Mesodermal cell (in vitro differentiated cells): Measurements from ENCODE around the gene KIAA1755.
"Not testable (repeated sequence)": the region's sequence is repeated elsewhere in the genome, so short reads cannot be mapped to it uniquely, and the experiment has no call there.

Experiments used
- H3K27ac ChIP-seq: 2 replicates; pipeline ENCODE4 v1.7.0; 2013; ENCODE audit warnings: mild to moderate bottlenecking, low read depth, low read length, moderate library complexity; ENCODE audit not compliant: severe bottlenecking
- H3K36me3 ChIP-seq: 2 replicates; pipeline ENCODE4 v1.7.1; 2013; ENCODE audit warnings: mild to moderate bottlenecking, low read length, moderate library complexity; ENCODE audit not compliant: control insufficient read depth, insufficient read depth
- H3K4me1 ChIP-seq: one replicate; pipeline ENCODE4 v1.7.1; 2013; ENCODE audit warnings: mild to moderate bottlenecking, low read length; ENCODE audit not compliant: insufficient read depth, control insufficient read depth, poor library complexity, severe bottlenecking
- H3K4me3 ChIP-seq: 2 replicates; pipeline ENCODE4 v1.7.0; 2013; ENCODE audit warnings: low read length, control low read depth, mild to moderate bottlenecking; ENCODE audit not compliant: insufficient read depth, poor library complexity, severe bottlenecking; ENCODE audit errors: extremely low read depth
- H3K9me3 ChIP-seq: 2 replicates; pipeline ENCODE4 v1.7.1; 2013; ENCODE audit warnings: mild to moderate bottlenecking, low read length, moderate library complexity; ENCODE audit not compliant: control insufficient read depth
- WGBS, 2 experiments: methylation state at CpG; one replicate each; pipeline ENCODE4 v1.1.5; 2013; ENCODE audit warnings: missing lambda C conversion rate in 2 of 2; ENCODE audit not compliant: insufficient coverage in 2 of 2; 5-methylcytosine and 5-hydroxymethylcytosine counted together

KIAA1755 gene

GRCh38 chr20:38266426-38266825, 5.9 kb upstream of the KIAA1755 start:
- no CpG with 5 or more reads among the region's 2 CpGs for WGBS, 2 experiments
- Histone ChIP-seq H3K9me3 (no peaks in the 10 kb centered on the region), H3K36me3 (no peaks in the 10 kb centered on the region), H3K4me1 (peaks cover 8% of the 10 kb centered on the region), H3K4me3 (no peak overlapping the region), H3K27ac (no peak overlapping the region)

GRCh38 chr20:38262931-38263330, 2.4 kb upstream of the KIAA1755 start:
- Histone ChIP-seq H3K4me3 (no peak overlapping the region), H3K9me3 (no peaks in the 10 kb centered on the region), H3K27ac (no peak overlapping the region), H3K4me1 (no peaks in the 10 kb centered on the region), H3K36me3 (no peaks in the 10 kb centered on the region)
- 75 to 90% methylated on average over 2 of the region's 6 CpGs for WGBS, 2 experiments

GRCh38 chr20:38261054-38261390, 487 bp upstream of the KIAA1755 start:
- WGBS, 2 experiments, result 90 to 100% methylated on average over 3 of the region's 8 CpGs
- no peaks in the 10 kb centered on the region for H3K9me3 ChIP-seq
- H3K27ac ChIP-seq, result no peak overlapping the region
- H3K4me1 ChIP-seq, result peaks cover 4% of the 10 kb centered on the region
- H3K4me3 ChIP-seq, result no peak overlapping the region
- no peaks in the 10 kb centered on the region for H3K36me3 ChIP-seq

- H3K27ac ChIP-seq, result no peak overlapping the region
- no peaks in the 10 kb centered on the region for H3K36me3 ChIP-seq
- no peaks in the 10 kb centered on the region for H3K9me3 ChIP-seq
- H3K4me1 ChIP-seq, result peaks cover 4% of the 10 kb centered on the region
- peak overlapping the region; percentile 22 for H3K4me3 ChIP-seq
- 31 to 40% methylated on average over 1 of the region's 5 CpGs for WGBS, 2 experiments
These were observed 534 bp downstream of the KIAA1755 start for GRCh38 chr20:38260025-38260377.

- WGBS, 2 experiments, result 95 to 98% methylated on average over 5 to 7 of the region's 7 CpGs
- no peak overlapping the region for H3K4me3 ChIP-seq
- H3K27ac ChIP-seq, result no peak overlapping the region
- H3K4me1 ChIP-seq, result peaks cover 4% of the 10 kb centered on the region
- H3K36me3 ChIP-seq, result no peaks in the 10 kb centered on the region
- no peaks in the 10 kb centered on the region for H3K9me3 ChIP-seq
These were observed 1.9 kb downstream of the KIAA1755 start for GRCh38 chr20:38258545-38259215.

- Histone ChIP-seq H3K36me3 (no peaks in the 10 kb centered on the region), H3K4me1 (peaks cover 4% of the 10 kb centered on the region), H3K9me3 (no peaks in the 10 kb centered on the region), H3K4me3 (no peak overlapping the region), H3K27ac (no peak overlapping the region)
- WGBS, 2 experiments, result 78 to 100% methylated on average over 2 of the region's 2 CpGs
These were observed 3.6 kb downstream of the KIAA1755 start for GRCh38 chr20:38256966-38257365.

- no peak overlapping the region for H3K27ac ChIP-seq
- H3K9me3 ChIP-seq, result no peaks in the 10 kb centered on the region
- H3K4me3 ChIP-seq, result no peak overlapping the region
- no peaks in the 10 kb centered on the region for H3K36me3 ChIP-seq
- H3K4me1 ChIP-seq, result peaks cover 4% of the 10 kb centered on the region
- 89 to 98% methylated on average over 4 of the region's 4 CpGs for WGBS, 2 experiments
These were observed 4.5 kb downstream of the KIAA1755 start for GRCh38 chr20:38256021-38256420.

GRCh38 chr20:38255393-38255792, 5.1 kb downstream of the KIAA1755 start:
- Histone ChIP-seq H3K4me3 (no peak overlapping the region), H3K36me3 (no peaks in the 10 kb centered on the region), H3K4me1 (peaks cover 4% of the 10 kb centered on the region), H3K9me3 (no peaks in the 10 kb centered on the region), H3K27ac (no peak overlapping the region)
- 87 to 89% methylated on average over 5 of the region's 5 CpGs for WGBS, 2 experiments

- H3K9me3 ChIP-seq, H3K36me3 ChIP-seq, H3K4me3 ChIP-seq, H3K4me1 ChIP-seq, H3K27ac ChIP-seq: not testable (repeated sequence)
- WGBS, 2 experiments, result 93 to 100% methylated on average over 1 to 2 of the region's 4 CpGs
These were observed 5.9 kb downstream of the KIAA1755 start for GRCh38 chr20:38254621-38255020.

- Histone ChIP-seq H3K4me1 (peaks cover 4% of the 10 kb centered on the region), H3K36me3 (no peaks in the 10 kb centered on the region), H3K9me3 (no peaks in the 10 kb centered on the region), H3K27ac (no peak overlapping the region), H3K4me3 (no peak overlapping the region)
- WGBS, 2 experiments, result 96 to 100% methylated on average over 4 of the region's 6 CpGs
These were observed 7.0 kb downstream of the KIAA1755 start for GRCh38 chr20:38253571-38253970.

- WGBS, 2 experiments, result 51 to 56% methylated on average over 14 of the region's 20 CpGs
- H3K27ac ChIP-seq, result no peak overlapping the region
- no peak overlapping the region for H3K4me3 ChIP-seq
- H3K4me1 ChIP-seq, result peaks cover 4% of the 10 kb centered on the region
- H3K9me3 ChIP-seq, result no peaks in the 10 kb centered on the region
- no peaks in the 10 kb centered on the region for H3K36me3 ChIP-seq
These were observed 7.9 kb downstream of the KIAA1755 start for GRCh38 chr20:38252292-38253288.
